Liver (tissue), 9 donors: ENCODE data around the gene RAMP3. TPM values are rescaled to one million over a fixed set of nuclear protein-coding genes. Genes with fewer than 3 reads are reported as not detected.

ENCODE experiments used
- DNase-seq: peaks from one replicate; pipeline ENCODE4 v3.0.0-alpha.2; 2017; ENCODE audit warnings: low spot score
- H3K27ac ChIP-seq, 2 donors: one replicate each; pipeline ENCODE4 v1.7.0; 2013; ENCODE audit warnings: inconsistent platforms in 2 of 2, low read length in 2 of 2, control low read depth in 1 of 2, low read depth in 1 of 2, mild to moderate bottlenecking in 1 of 2
- H3K27me3 ChIP-seq, 4 donors: one replicate each; pipeline versions ENCODE4 v1.6.1 to v1.7.0; 2013; ENCODE audit warnings: low read length in 3 of 4, inconsistent platforms in 1 of 4, mild to moderate bottlenecking in 1 of 4, moderate library complexity in 1 of 4; ENCODE audit not compliant: control insufficient read depth in 4 of 4, insufficient read depth in 4 of 4
- H3K36me3 ChIP-seq, 4 donors: one replicate each; pipeline versions ENCODE4 v1.6.1 to v1.7.0; 2013; ENCODE audit warnings: low read length in 3 of 4, mild to moderate bottlenecking in 3 of 4, low read depth in 1 of 4, moderate library complexity in 1 of 4; ENCODE audit not compliant: control insufficient read depth in 4 of 4, insufficient read depth in 3 of 4
- H3K4me1 ChIP-seq, 4 donors: one replicate each; pipeline versions ENCODE4 v1.6.1 to v1.7.0; 2013; ENCODE audit warnings: low read length in 3 of 4, mild to moderate bottlenecking in 3 of 4, moderate library complexity in 1 of 4; ENCODE audit not compliant: control insufficient read depth in 4 of 4, insufficient read depth in 4 of 4
- H3K4me3 ChIP-seq, 3 donors: one replicate each; pipeline versions ENCODE4 v1.6.1 to v1.7.0; 2013; ENCODE audit warnings: low read length in 3 of 3, control low read depth in 1 of 3, low read depth in 1 of 3, mild to moderate bottlenecking in 1 of 3
- H3K9ac ChIP-seq, 2 donors: one replicate each; pipeline ENCODE4 v1.7.0; 2013; ENCODE audit warnings: low read length in 2 of 2, mild to moderate bottlenecking in 2 of 2, moderate library complexity in 2 of 2, control low read depth in 1 of 2, low read depth in 1 of 2
- H3K9me3 ChIP-seq, 4 donors: one replicate each; pipeline versions ENCODE4 v1.6.1 to v1.7.0; 2013; ENCODE audit warnings: low read length in 3 of 4; ENCODE audit not compliant: control insufficient read depth in 4 of 4
- ATF3 ChIP-seq: IDR thresholded peaks from 2 replicates; pipeline ENCODE4 v1.6.1; 2016; ENCODE audit warnings: antibody characterized with exemption
- CTCF ChIP-seq: fragments of 150-350 bp; IDR thresholded peaks from 2 replicates; pipeline ENCODE4 v1.5.1; 2017; ENCODE audit warnings: improper control_type of control experiment, low read depth, low read length; ENCODE audit not compliant: missing input control
- EGR1 ChIP-seq, 2 donors: IDR thresholded peaks; 2 replicates each; pipeline ENCODE4 v1.6.1; 2016 to 2018; ENCODE audit warnings: antibody characterized with exemption in 2 of 2, low read depth in 2 of 2
- FOXA1 ChIP-seq: IDR thresholded peaks from 2 replicates; pipeline ENCODE4 v1.6.1; 2016; ENCODE audit warnings: antibody characterized with exemption
- FOXA2 ChIP-seq: IDR thresholded peaks from 2 replicates; pipeline ENCODE4 v1.6.1; 2016; ENCODE audit warnings: antibody characterized with exemption
- GABPA ChIP-seq, 2 donors: IDR thresholded peaks in 1 of 2; conservative IDR thresholded peaks in 1 of 2; 2 replicates each; pipeline ENCODE4 v1.6.1; 2016; ENCODE audit warnings: antibody characterized with exemption in 2 of 2, mild to moderate bottlenecking in 1 of 2, moderate library complexity in 1 of 2
- HNF4G ChIP-seq: IDR thresholded peaks from 2 replicates; pipeline ENCODE4 v1.6.1; 2016; ENCODE audit warnings: antibody characterized with exemption
- JUND ChIP-seq, 2 donors: IDR thresholded peaks; 2 replicates each; pipeline ENCODE4 v1.6.1; 2016; ENCODE audit warnings: antibody characterized with exemption in 2 of 2
- MAX ChIP-seq: IDR thresholded peaks from 2 replicates; pipeline ENCODE4 v1.6.1; 2016; ENCODE audit warnings: antibody characterized with exemption
- NR2F2 ChIP-seq: IDR thresholded peaks from 2 replicates; pipeline ENCODE4 v1.6.1; 2016; ENCODE audit warnings: antibody characterized with exemption
- RAD21 ChIP-seq, 2 donors: IDR thresholded peaks; 2 replicates each; pipeline ENCODE4 v1.6.1; 2016; ENCODE audit warnings: antibody characterized with exemption in 2 of 2, mild to moderate bottlenecking in 2 of 2
- REST ChIP-seq: IDR thresholded peaks from 2 replicates; pipeline ENCODE4 v1.6.1; 2016; ENCODE audit warnings: antibody characterized with exemption, mild to moderate bottlenecking
- RXRA ChIP-seq, 2 donors: IDR thresholded peaks; 2 replicates each; pipeline ENCODE4 v1.6.1; 2017 to 2018; ENCODE audit warnings: antibody characterized with exemption in 2 of 2, mild to moderate bottlenecking in 1 of 2
- SP1 ChIP-seq: IDR thresholded peaks from 2 replicates; pipeline ENCODE4 v1.6.1; 2018; ENCODE audit warnings: antibody characterized with exemption, mild to moderate bottlenecking
- TAF1 ChIP-seq: conservative IDR thresholded peaks from 2 replicates; pipeline ENCODE4 v1.6.1; 2016; ENCODE audit warnings: antibody characterized with exemption, mild to moderate bottlenecking
- ZBTB33 ChIP-seq: IDR thresholded peaks from 2 replicates; pipeline ENCODE4 v1.6.1; 2016; ENCODE audit warnings: antibody characterized with exemption
- WGBS: extraction: QIAGEN DNeasy Blood & Tissue Kit; methylation state at CpG from one replicate; pipeline ENCODE4 v1.1.7; 2013; 5-methylcytosine and 5-hydroxymethylcytosine counted together
- polyA plus RNA-seq, 2 donors: library from polyadenylated mRNA; stranded (reverse) in 1 of 2; unstranded in 1 of 2; fragments of 200-250 nt in 1 of 2; fragments of >200 nt in 1 of 2; fragmentation: Nextera tagmentation in 1 of 2; extraction: Ambion mirVana in 1 of 2; gene quantifications; one replicate each; pipeline versions ENCODE4 v1.2.1 to v1.2.3, GENCODE V29; 2013 to 2015
- total RNA-seq, 2 donors: library from RNA; depleted of rRNA; stranded (reverse); fragments of >200 nt; gene quantifications; one replicate each; pipeline ENCODE4 v1.2.3, GENCODE V29; 2014
- donor health status: healthy.
- donor health status: healthy.
- donor health status: healthy.
- donor health status: healthy.
- donor health status: healthy.

RAMP3 gene
- total and polyA plus RNA-seq, 4 donors, result 2.3 to 30.0 (median 22.2) TPM

- no peak overlapping the region for H3K9ac ChIP-seq
- no peaks in the 10 kb centered on the region for H3K36me3 ChIP-seq
- DNase-seq, result no peak
- no peaks in the 10 kb centered on the region for H3K27me3 ChIP-seq
- no peak overlapping the region for H3K4me3 ChIP-seq
- no peaks in the 10 kb centered on the region for H3K4me1 ChIP-seq
- H3K27ac ChIP-seq, result no peak overlapping the region
- H3K9me3 ChIP-seq, result no peaks in the 10 kb centered on the region
- no peak for TF ChIP-seq MAX
- no peak for TF ChIP-seq ATF3
- no peak for TF ChIP-seq CTCF
- TF ChIP-seq HNF4G, result no peak
- TF ChIP-seq SP1, result no peak
- no peak for TF ChIP-seq REST
- 78% methylated on average over 9 of the region's 9 CpGs for WGBS
Measured at GRCh38 chr7:45179666-45180065, 22.1 kb downstream of the RAMP3 start.

GRCh38 chr7:45180084-45180986 is 22.7 kb downstream of the RAMP3 start:
- Histone ChIP-seq H3K36me3 (no peaks in the 10 kb centered on the region), H3K4me1 (no peaks in the 10 kb centered on the region), H3K27ac (no peak overlapping the region), H3K4me3 (no peak overlapping the region), H3K9me3 (no peaks in the 10 kb centered on the region), H3K27me3 (no peaks in the 10 kb centered on the region), H3K9ac (no peak overlapping the region)
- DNase-seq, result no peak
- 78% methylated on average over 13 of the region's 13 CpGs for WGBS
- no peak for TF ChIP-seq CTCF
- TF ChIP-seq RAD21 (IDR thresholded peaks at IDR 0.05), result no peak
- TF ChIP-seq SP1, result no peak
- no peak for TF ChIP-seq HNF4G
- TF ChIP-seq RXRA (IDR thresholded peaks at IDR 0.05), result no peak
- TF ChIP-seq MAX, result no peak
- TF ChIP-seq JUND (IDR thresholded peaks at IDR 0.05), result no peak
- TF ChIP-seq GABPA (IDR thresholded peaks at IDR 0.05 in 1 of 2, conservative IDR thresholded peaks at IDR 0.05 in 1 of 2), result no peak
- TF ChIP-seq FOXA1, result no peak
- TF ChIP-seq FOXA2, result no peak
- no peak for TF ChIP-seq ATF3
- TF ChIP-seq ZBTB33, result no peak
- TF ChIP-seq TAF1, result no peak
- TF ChIP-seq NR2F2, result no peak
- no peak for TF ChIP-seq EGR1 (IDR thresholded peaks at IDR 0.05; ENCODE audit: low read depth in 2 of 2)
